K562 (cell line): ENCODE data around the gene MRPL4. TPM values are rescaled to one million over a fixed set of nuclear protein-coding genes. Genes with fewer than 3 reads are reported as not detected.
A peak's percentile ranks its signal among the peaks of the same experiment; 100 is the strongest.

Experiments used
- BRF2 ChIP-seq: IDR thresholded peaks from 3 replicates; pipeline ENCODE4 v1.6.1; 2011; ENCODE audit warnings: borderline replicate concordance, mild to moderate bottlenecking; ENCODE audit not compliant: insufficient read length, insufficient read depth
- CBX8 ChIP-seq: fragments of 200-600 bp; sonication (generic); IDR thresholded peaks from 2 replicates; pipeline ENCODE4 v1.6.1; 2012; ENCODE audit warnings: borderline replicate concordance, mixed run types, low read depth, mild to moderate bottlenecking, moderate library complexity, mixed read lengths, low read length, control low read depth, inconsistent platforms; ENCODE audit not compliant: poor library complexity, severe bottlenecking; ENCODE audit errors: extremely low read depth
- CTCFL ChIP-seq: IDR thresholded peaks from 2 replicates; pipeline ENCODE4 v1.6.1; 2011; ENCODE audit warnings: borderline replicate concordance, low read depth, mild to moderate bottlenecking, moderate library complexity, low read length; ENCODE audit not compliant: insufficient read depth, poor library complexity, severe bottlenecking
- HIVEP1 ChIP-seq: fragments of 250-450 bp; sonication (Bioruptor Pico); IDR thresholded peaks from 2 replicates; pipeline ENCODE4 v1.4.0; 2020; ENCODE audit warnings: mild to moderate bottlenecking
- HLTF ChIP-seq: fragments of 450-650 bp; IDR thresholded peaks from 2 replicates; pipeline ENCODE4 v1.6.1; 2016
- KDM5B ChIP-seq: fragments of 200-600 bp; sonication (generic); IDR thresholded peaks from 2 replicates; pipeline ENCODE4 v1.6.1; 2012; ENCODE audit warnings: low read depth, mild to moderate bottlenecking, moderate library complexity, low read length, control low read depth, inconsistent platforms; ENCODE audit not compliant: insufficient replicate concordance
- LARP7 ChIP-seq: fragments of 450-650 bp; IDR thresholded peaks from 2 replicates; pipeline ENCODE4 v1.6.1; 2016
- RBBP5 ChIP-seq: fragments of 200-600 bp; sonication (generic); IDR thresholded peaks from 2 replicates; pipeline ENCODE4 v1.6.1; 2012; ENCODE audit warnings: borderline replicate concordance, mild to moderate bottlenecking, low read length, control low read depth, inconsistent platforms; ENCODE audit not compliant: insufficient read depth, poor library complexity, severe bottlenecking
- SETDB1 ChIP-seq: IDR thresholded peaks from one replicate; pipeline ENCODE4 v1.6.1; 2012; ENCODE audit warnings: low read length, control low read depth, inconsistent platforms
- SRSF1 ChIP-seq: fragments of 200-400 bp; formaldehyde crosslinking; IDR thresholded peaks from 2 replicates; pipeline ENCODE4 v1.6.1; 2017; ENCODE audit warnings: mild to moderate bottlenecking, low read depth, low read length, moderate library complexity
- TAL1 ChIP-seq: fragments of 450-650 bp; IDR thresholded peaks from 2 replicates; pipeline ENCODE4 v1.6.1; 2016; ENCODE audit warnings: mild to moderate bottlenecking
- polyA plus RNA-seq, 8 experiments: library from polyadenylated mRNA; depleted of rRNA in 4 of 8; stranded (reverse) in 5 of 8; unstranded in 3 of 8; fragments of >200 nt; fragmentation: Nextera tagmentation in 2 of 8; fragmentation: Illumina TruSeq in 1 of 8; extraction: Ambion mirVana in 2 of 8; extraction: Trizol in 1 of 8; gene quantifications; 2 replicates each; pipeline versions ENCODE4 v1.2.1 to v1.2.3, GENCODE V29; 2011 to 2014; ENCODE audit warnings: inconsistent platforms in 1 of 8, missing spikeins in 1 of 8
- total RNA-seq, 7 experiments: library from RNA; depleted of rRNA in 6 of 7; stranded (reverse); fragments of >200 nt in 6 of 7; fragmentation: Illumina TruSeq in 2 of 7; extraction: Trizol in 2 of 7; gene quantifications; 2 replicates each; pipeline versions ENCODE4 v1.2.1 to v1.2.3, GENCODE V29; 2011 to 2021; ENCODE audit warnings: low replicate concordance in 1 of 7

MRPL4 gene
- total and polyA plus RNA-seq, 9 of the 15 experiments (the other 6 are each of a cell fraction or from before 2014, with no cell fraction given): 1.4 to 239 (median 64.9) TPM

- no peak for TF ChIP-seq BRF2
- TF ChIP-seq CTCFL: no peak
- TF ChIP-seq CBX8: no peak
- TF ChIP-seq TAL1: no peak
- 0 out of 2 replicates have a peak, but pooled peaks have one; percentile 15 for TF ChIP-seq LARP7
- TF ChIP-seq SRSF1: no peak
- TF ChIP-seq SETDB1: peak; percentile 85
- TF ChIP-seq RBBP5: peak; percentile 92
- TF ChIP-seq HIVEP1: no peak
- peak; percentile 65; the same call in 1 of the 2 replicates for TF ChIP-seq HLTF
- TF ChIP-seq KDM5B: peak; percentile 72
Observed at GRCh38 chr19:10251792-10252694, at the start of gene MRPL4 (continued).
